MM.1S (cell line): ENCODE results near the gene DMPK.
"Not testable (repeated sequence)": the region's sequence is repeated elsewhere in the genome, so short reads cannot be mapped to it uniquely, and the experiment has no call there.

ENCODE experiments used
- CTCF ChIP-seq: fragments of 300-600 bp; sonication (generic); IDR thresholded peaks from 2 replicates; pipeline ENCODE4 v1.5.1; 2016; ENCODE audit warnings: antibody characterized with exemption, low read length, mixed read lengths
- EZH2 ChIP-seq: fragments of 300-600 bp; sonication (generic); optimal IDR thresholded peaks from 2 replicates; pipeline ENCODE3; 2017; ENCODE audit warnings: low read depth, mild to moderate bottlenecking, antibody characterized with exemption, low read length, mixed read lengths

- not testable (repeated sequence) for TF ChIP-seq CTCF, EZH2
These were observed 30.8 kb downstream of the DMPK start for GRCh38 chr19:45751483-45751882.
